GM10266 (cell line): ENCODE results near the gene PRKX.
"Not testable (repeated sequence)": the region's sequence is repeated elsewhere in the genome, so short reads cannot be mapped to it uniquely, and the experiment has no call there.

Experiments
- DNase-seq: peaks from one replicate; pipeline ENCODE4 v3.0.0; 2012; ENCODE audit errors: extremely low spot score
- CTCF ChIP-seq: IDR thresholded peaks from 2 replicates; pipeline ENCODE4 v1.5.1; 2012; ENCODE audit warnings: mild to moderate bottlenecking, low read depth; ENCODE audit not compliant: control insufficient read depth, insufficient read depth; ENCODE audit errors: missing control alignments

Gene PRKX

GRCh38 chrX:3713225-3713936 lies at the start of gene PRKX:
TSS of gene PRKX (minus strand) at chrX:3713649. CDS start at chrX:3713253, 396 bp downstream.
- peak; percentile 83 for DNase-seq

GRCh38 chrX:3763111-3763510 lies 49.7 kb upstream of the PRKX start:
- no peak for TF ChIP-seq CTCF
- DNase-seq, result no peak

More at GRCh38 chrX:3713225-3713936, at the start of gene PRKX:
- no peak for TF ChIP-seq CTCF

- no peak for TF ChIP-seq CTCF
- no peak for DNase-seq
These were observed 44.1 kb upstream of the PRKX start for GRCh38 chrX:3757510-3758025.

GRCh38 chrX:3748052-3748559 lies 34.7 kb upstream of the PRKX start:
- no peak for TF ChIP-seq CTCF
- DNase-seq, result no peak

GRCh38 chrX:3743801-3744439 lies 30.5 kb upstream of the PRKX start:
- no peak for DNase-seq
- no peak for TF ChIP-seq CTCF

- not testable (repeated sequence) for DNase-seq
These were observed 27.5 kb upstream of the PRKX start for GRCh38 chrX:3740946-3741345.

- TF ChIP-seq CTCF, result no peak
- no peak for DNase-seq
These were observed 25.1 kb upstream of the PRKX start for GRCh38 chrX:3738509-3738908.

GRCh38 chrX:3736536-3736935 lies 23.1 kb upstream of the PRKX start:
- not testable (repeated sequence) for DNase-seq

- DNase-seq, result not testable (repeated sequence)
These were observed 22.4 kb upstream of the PRKX start for GRCh38 chrX:3735891-3736290.

GRCh38 chrX:3734456-3734855 lies 21.0 kb upstream of the PRKX start:
- not testable (repeated sequence) for DNase-seq
